H1 (cell line): Measurements from ENCODE around the gene TYR.

Source experiments
- ASH2L ChIP-seq: fragments of 200-600, 300-600 bp; sonication (generic); IDR thresholded peaks from one replicate; pipeline ENCODE4 v1.7.1; 2017; ENCODE audit warnings: low read length
- CREB1 ChIP-seq: IDR thresholded peaks from 2 replicates; pipeline ENCODE4 v1.6.1; 2012; ENCODE audit warnings: inconsistent platforms
- JUN ChIP-seq: IDR thresholded peaks from 2 replicates; pipeline ENCODE4 v1.6.1; 2011; ENCODE audit warnings: low read depth, mild to moderate bottlenecking, improper control_type of control experiment, low read length
- JUND ChIP-seq: IDR thresholded peaks from 2 replicates; pipeline ENCODE4 v1.6.1; 2011; ENCODE audit warnings: mild to moderate bottlenecking, improper control_type of control experiment, low read length
- NRF1 ChIP-seq: IDR thresholded peaks from 2 replicates; pipeline ENCODE4 v1.6.1; 2011; ENCODE audit warnings: mild to moderate bottlenecking, low read depth, low read length, improper control_type of control experiment
- POLR2A ChIP-seq, 2 experiments: IDR thresholded peaks; 1 replicate in 1 of 2; 2 replicates in 1 of 2; pipeline ENCODE4 v1.6.1; 2011; ENCODE audit warnings: low read depth in 2 of 2, low read length in 2 of 2, mild to moderate bottlenecking in 2 of 2; ENCODE audit errors: control extremely low read depth in 1 of 2
- TF ChIP-seq, protein P1 (sequence below), 3 experiments: IDR thresholded peaks; 1 replicate in 2 of 3; 2 replicates in 1 of 3; pipeline versions ENCODE4 v1.5.1 to v1.6.1; 2011; ENCODE audit warnings: low read length in 3 of 3, mild to moderate bottlenecking in 3 of 3, inconsistent platforms in 2 of 3, low read depth in 1 of 3, moderate library complexity in 1 of 3; ENCODE audit not compliant: insufficient read depth in 1 of 3; ENCODE audit errors: control extremely low read depth in 1 of 3

DNA sequence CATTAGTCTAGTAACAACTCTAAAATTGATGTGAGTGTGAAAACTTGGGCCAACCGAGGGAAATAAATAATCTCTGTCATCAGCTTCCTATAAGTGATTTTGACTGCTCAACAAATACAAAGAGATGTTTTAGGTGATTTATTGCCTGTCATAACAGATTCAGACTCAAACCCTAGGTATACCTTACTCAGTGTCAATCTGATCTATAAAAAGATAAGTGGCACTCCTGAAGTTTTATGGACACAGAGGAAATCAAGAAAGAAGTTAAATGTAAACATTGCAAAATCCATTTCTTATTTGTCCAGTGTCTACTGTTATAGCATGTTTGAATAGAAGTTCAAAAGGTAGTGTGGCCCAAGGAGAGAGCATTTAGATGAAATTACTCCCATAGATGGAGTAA lies 30.4 kb upstream of the TYR start:
- TF ChIP-seq ASH2L (no peak), NRF1 (no peak), JUN (no peak), CREB1 (no peak), POLR2A (IDR thresholded peaks at IDR 0.05; ENCODE audit: control extremely low read depth in 1 of 2, low read depth in 2 of 2, low read length in 2 of 2) (no peak), JUND (no peak)
- TF ChIP-seq, protein P1, sequence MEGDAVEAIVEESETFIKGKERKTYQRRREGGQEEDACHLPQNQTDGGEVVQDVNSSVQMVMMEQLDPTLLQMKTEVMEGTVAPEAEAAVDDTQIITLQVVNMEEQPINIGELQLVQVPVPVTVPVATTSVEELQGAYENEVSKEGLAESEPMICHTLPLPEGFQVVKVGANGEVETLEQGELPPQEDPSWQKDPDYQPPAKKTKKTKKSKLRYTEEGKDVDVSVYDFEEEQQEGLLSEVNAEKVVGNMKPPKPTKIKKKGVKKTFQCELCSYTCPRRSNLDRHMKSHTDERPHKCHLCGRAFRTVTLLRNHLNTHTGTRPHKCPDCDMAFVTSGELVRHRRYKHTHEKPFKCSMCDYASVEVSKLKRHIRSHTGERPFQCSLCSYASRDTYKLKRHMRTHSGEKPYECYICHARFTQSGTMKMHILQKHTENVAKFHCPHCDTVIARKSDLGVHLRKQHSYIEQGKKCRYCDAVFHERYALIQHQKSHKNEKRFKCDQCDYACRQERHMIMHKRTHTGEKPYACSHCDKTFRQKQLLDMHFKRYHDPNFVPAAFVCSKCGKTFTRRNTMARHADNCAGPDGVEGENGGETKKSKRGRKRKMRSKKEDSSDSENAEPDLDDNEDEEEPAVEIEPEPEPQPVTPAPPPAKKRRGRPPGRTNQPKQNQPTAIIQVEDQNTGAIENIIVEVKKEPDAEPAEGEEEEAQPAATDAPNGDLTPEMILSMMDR (IDR thresholded peaks at IDR 0.05; ENCODE audit: control extremely low read depth in 1 of 3, insufficient read depth in 1 of 3, low read depth in 1 of 3, low read length in 3 of 3) = no peak
